HG02870 (cell line): ENCODE data around the gene FAM135A.
A peak's percentile ranks its signal among the peaks of the same experiment; 100 is the strongest.
"Not testable (repeated sequence)": the region's sequence is repeated elsewhere in the genome, so short reads cannot be mapped to it uniquely, and the experiment has no call there.

Source experiments
- ATAC-seq: cut with Tn5 transposase; IDR thresholded peaks from one replicate; pipeline ENCODE4 v1.9.1; 2021; ENCODE audit warnings: mild to moderate bottlenecking, moderate library complexity; ENCODE audit not compliant: unreplicated experiment

FAM135A gene

GRCh38 chr6:70396163-70396562 lies 17.1 kb upstream of the FAM135A start:
- no peak for ATAC-seq

GRCh38 chr6:70396796-70397729 lies 16.2 kb upstream of the FAM135A start:
- no peak for ATAC-seq

DNA sequence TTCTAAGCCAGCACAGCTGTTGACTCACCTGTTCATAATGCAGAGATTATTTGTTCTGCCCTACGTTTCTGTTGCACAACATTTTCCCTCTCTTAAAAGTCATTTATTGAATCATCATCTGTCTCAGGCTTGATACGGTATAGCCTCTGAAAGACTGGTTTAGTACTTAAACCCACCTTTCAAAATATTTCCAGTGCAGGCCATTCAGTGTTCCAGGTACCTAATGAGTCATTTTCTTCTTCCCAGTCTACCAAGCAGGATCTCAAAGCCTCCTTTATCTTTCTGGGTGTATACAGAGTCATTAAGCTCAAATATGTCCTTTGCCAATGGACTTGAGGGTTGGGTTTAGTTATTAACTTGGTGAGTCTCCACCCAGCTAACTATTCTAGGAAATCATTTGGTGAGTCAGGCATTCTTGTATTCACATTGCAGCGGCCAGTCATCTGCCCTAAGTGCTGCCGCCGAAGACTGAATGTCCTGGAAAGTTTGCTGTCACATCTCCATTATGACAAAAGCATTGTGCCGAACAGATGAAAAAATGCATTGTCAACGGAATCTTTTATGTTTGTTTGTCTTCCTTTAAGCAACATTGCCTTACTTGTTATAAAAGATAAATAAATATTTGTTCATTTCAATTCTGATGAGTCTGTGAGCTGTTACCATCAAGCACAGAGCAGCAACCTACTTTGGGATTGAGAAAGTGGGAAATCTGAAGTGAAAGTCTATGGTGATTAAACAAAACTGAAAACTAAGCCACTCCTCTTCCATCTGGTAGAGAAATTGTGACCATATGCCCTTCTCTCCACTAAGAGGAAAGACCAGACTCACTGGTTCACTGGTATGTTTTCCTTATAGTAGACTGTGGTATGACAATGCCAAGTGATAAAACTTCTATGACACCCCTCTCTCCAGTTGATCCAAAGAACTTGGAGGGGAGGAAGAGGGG lies 14.3 kb upstream of the FAM135A start:
- ATAC-seq, result no peak

- ATAC-seq, result no peak
Measured at GRCh38 chr6:70404658-70405057, 8.7 kb upstream of the FAM135A start.

DNA sequence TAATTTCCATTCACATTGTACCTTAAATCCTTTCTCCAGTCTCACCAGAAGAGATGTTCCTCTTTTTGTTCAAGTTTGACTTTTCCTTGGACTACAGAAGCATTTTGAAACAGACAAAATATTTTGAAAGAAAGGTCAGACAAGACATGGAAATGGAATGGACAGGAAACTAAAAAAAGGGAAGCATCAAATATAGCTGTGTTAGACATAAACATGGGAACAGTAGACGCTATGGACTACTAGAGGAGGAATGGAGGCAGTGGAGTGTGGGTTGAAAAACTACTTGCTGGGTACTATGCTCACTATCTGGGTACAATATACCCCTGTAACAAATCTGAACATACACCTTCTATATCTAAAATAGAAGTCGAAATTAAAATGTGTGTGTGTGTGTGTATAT lies 4.1 kb upstream of the FAM135A start:
- ATAC-seq, result no peak

DNA sequence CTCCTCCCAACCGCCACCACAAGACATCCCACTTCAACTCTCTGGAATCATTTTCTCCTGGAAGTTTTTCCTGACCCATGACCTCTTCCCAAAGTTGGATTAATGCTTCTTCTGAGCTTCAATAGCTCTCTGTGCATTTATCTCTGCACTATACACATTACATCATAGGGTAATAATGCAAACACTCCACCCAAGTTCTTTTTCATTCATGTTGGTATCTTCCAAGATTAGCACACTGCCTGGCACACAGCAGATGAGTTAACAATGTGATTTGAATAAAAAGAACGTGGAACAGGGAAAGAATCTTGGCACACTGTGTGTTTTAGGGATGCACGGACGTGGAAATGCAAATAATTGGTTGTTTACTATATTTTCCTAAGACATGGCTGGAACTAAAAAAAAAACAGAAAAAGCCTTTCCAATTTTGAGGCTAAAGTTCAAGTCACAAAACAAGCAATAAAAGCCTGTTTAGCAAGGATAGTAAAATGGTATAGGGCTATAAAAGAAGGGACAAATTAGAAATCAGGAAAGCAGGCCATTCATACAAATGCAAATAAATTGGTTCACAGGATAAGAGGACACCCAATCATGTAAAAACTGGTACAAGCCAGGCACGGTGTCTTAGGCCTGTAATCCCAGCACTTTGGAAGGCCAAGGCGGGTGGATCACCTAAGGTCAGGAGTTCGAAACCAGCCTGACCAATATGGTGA lies 1.6 kb upstream of the FAM135A start:
- no peak for ATAC-seq

DNA sequence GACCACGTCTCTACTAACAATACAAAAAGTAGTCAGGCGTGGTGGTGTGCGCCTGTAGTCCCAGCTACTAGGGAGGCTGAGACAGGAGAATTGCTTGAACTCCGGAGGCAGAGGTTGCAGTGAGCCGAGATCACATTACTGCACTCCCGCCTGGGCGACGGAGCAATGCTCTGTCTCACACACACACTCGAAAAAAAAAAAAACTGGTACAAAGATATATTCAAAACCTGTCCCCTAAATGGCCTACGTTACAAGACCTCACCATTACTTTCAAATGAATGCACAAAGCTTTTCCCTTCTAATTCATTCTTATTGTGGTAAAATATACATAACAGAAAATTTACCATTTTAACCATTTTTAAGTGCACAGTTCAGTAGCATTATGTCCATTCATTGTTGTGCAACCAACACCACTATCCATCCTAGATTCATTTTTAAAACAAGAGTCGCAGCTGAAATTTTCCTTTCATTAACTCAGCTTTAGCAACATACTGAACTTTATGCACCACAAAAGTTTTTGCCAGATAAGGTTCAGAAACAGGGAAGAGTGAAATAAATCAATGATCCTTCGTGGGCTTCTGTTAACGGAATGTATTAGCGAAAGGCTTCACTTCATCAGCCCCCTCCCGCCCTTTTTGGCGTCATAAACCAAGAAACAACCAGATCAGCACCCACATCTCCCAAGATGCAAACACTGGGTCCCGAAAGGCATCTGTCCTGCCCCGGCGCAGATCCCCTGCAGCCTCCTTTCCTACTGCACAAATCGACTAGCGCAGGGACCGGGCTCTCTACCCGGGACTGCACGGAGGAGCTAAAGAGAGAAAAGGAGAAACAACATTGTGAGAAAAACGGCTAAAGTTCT lies 825 bp upstream of the FAM135A start:
- peak; percentile 18 for ATAC-seq

DNA sequence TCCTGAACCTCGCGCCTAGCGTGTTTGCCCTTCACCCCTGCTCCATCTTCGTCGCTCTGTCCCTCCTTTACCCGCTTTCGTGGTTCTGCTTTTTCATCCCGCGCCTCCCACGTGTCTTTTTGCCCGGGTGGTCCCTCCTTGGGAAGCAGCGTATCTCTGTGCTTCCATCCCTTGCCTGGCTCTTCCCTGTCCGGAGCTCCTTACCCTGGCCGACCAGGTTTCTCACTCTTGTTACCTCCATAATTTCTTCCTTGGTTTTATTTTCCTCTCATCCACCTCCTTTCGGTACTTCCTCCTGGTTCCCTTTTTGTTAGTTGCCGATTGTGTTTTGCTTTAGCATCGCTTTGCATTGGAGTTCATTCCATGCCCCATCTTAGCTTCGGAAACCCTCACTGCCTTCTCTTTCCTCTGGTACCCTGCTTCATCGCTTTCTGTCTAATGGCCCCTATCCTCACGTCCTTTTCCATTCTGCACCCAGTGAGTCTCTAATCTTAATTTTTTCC lies 735 bp downstream of the FAM135A start:
- no peak for ATAC-seq

GRCh38 chr6:70414813-70415212 lies 1.5 kb downstream of the FAM135A start:
- ATAC-seq, result no peak

GRCh38 chr6:70415247-70415646 lies 1.9 kb downstream of the FAM135A start:
- no peak for ATAC-seq

GRCh38 chr6:70415660-70416059 lies 2.4 kb downstream of the FAM135A start:
- no peak for ATAC-seq

GRCh38 chr6:70421509-70421908 lies 8.2 kb downstream of the FAM135A start:
- ATAC-seq, result peak; percentile 39

- no peak for ATAC-seq
Measured at GRCh38 chr6:70423189-70424134, 10.2 kb downstream of the FAM135A start.

DNA sequence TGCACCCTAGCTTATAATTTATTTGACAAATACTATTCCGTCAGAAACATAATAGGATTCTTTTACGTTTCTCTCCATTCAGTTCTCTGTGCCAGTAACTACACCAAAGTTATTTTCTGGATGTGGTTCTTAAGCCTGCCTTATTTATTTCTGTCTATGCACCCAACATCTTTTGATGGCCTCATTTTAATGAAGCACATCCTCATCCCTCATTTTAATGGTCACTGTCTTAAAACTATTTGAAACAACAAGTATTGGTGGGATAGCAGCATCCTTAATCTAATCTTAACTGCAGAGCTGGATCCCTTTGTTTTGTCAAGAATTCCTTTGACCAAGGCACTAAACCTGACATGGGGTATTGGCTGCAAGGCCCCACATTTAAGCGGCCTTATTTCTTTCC lies 11.0 kb downstream of the FAM135A start:
- ATAC-seq, result no peak

DNA sequence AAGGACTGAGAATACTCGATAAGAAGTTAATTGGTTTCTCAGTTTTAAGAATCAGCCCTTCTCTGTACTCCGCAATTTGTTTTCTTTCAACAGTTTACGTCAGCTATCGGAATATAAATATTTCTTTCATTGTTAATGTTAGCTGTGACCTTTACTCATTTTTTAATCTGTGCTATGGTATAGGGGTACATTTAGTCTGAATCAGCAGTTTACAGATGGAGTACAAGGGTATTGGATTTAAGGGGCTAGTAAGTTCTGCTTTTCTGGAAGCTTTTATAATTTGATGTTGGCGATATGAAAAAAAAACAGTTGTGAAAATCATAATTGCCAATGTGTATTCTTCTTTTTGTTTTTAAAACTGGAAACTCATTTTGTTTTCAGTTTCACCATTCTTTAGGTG lies 23.0 kb downstream of the FAM135A start:
- ATAC-seq, result no peak

GRCh38 chr6:70445001-70445400 lies 31.7 kb downstream of the FAM135A start:
- ATAC-seq, result no peak

DNA sequence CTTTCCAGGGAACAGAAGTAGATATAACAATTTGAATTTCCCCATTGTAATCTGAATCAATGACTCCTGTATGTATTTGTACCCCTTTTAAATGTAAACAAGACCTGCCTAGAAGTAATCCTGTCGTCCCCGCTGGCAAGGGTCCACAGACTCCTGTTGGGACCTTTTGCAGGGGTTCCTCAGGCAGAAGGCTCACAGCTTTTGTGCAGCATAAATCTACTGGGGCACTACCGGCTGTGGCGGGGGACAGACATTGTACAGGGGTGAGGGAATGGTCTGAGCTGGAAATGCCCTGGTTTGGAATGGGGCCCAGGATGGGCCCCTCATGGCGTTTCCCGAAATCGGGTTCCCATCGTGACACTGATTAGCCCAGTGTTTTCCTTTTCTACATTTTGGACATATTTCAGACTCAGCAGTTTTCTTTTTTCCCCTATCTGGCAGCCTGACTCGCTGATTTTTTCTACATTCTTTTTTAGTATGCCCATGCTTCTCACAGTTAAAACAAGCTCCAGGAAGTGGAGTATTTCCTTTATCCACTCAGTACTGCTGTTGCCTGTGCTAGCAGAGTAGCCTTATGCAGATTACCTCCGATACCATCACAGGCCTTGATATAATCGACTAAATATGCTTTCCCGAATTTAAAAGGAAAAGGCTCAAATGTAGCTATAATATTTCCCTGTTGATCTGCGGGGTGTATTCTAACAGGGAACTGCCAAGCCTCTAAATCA lies 34.2 kb downstream of the FAM135A start:
- ATAC-seq, result not testable (repeated sequence)

DNA sequence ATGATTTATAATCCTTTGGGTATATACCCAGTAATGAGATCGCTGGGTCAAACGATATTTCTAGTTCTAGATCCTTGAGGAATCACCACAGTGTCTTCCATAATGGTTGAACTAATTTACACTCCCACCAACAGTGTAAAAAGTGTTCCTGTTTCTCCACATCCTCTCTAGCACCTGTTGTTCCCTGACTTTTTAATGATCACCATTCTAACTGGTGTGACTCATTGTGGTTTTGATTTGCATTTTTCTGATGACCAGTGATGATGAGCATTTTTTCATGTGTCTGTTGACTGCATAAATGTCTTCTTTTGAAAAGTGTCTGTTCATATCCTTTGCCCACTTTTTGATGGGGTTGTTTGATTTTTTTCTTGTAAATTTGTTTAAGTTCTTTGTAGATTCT lies 40.6 kb downstream of the FAM135A start:
- ATAC-seq, result not testable (repeated sequence)
